Coronary artery (tissue), 2 donors: ENCODE results near the gene AMN1.

ENCODE experiments used
- DNase-seq: peaks from one replicate; pipeline ENCODE4 v3.0.0-alpha.2; 2017; ENCODE audit warnings: low spot score
- H3K27ac ChIP-seq, 2 donors: fragments of 200-600 bp; sonication (generic); one replicate each; pipeline ENCODE4 v1.5.1; 2016 to 2019
- H3K4me3 ChIP-seq: fragments of 200-600 bp; sonication (generic); 2 replicates; pipeline ENCODE4 v1.5.1; 2016; ENCODE audit warnings: mild to moderate bottlenecking, moderate library complexity
- TF ChIP-seq, protein P1 (sequence below): fragments of 200-600 bp; sonication (generic); IDR thresholded peaks from one replicate; pipeline ENCODE4 v1.5.1; 2019; ENCODE audit warnings: antibody characterized with exemption

Gene AMN1

DNA sequence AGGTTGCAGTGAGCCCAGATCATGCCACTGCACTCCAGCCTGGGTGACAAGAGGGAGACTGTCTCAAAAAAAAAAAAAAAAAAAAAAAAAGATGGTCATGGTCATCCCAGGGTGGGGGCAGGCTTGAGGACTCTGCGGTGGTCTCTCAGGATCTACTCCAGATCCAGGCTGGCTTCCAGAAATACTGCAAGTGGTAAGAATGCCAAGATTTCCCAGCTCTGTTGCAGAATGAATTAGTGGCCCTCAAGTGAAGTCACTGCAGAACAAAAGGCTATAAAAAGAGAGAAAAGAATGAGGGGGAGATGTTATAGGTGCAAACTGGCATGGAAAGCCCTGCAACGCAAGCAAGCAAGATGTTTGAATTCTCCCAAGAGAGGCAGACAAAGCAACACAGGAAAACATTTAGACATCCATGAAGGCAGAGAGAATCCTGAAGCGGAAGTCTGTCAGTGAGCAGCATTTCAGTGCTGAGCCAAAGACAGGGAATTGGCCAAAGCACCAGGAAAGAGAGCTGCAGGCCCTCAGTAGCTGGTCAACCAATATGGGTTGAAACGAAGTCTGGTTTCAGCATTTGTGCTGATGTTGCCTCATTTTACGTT lies 101.3 kb downstream of the AMN1 start:
- TF ChIP-seq, protein P1, sequence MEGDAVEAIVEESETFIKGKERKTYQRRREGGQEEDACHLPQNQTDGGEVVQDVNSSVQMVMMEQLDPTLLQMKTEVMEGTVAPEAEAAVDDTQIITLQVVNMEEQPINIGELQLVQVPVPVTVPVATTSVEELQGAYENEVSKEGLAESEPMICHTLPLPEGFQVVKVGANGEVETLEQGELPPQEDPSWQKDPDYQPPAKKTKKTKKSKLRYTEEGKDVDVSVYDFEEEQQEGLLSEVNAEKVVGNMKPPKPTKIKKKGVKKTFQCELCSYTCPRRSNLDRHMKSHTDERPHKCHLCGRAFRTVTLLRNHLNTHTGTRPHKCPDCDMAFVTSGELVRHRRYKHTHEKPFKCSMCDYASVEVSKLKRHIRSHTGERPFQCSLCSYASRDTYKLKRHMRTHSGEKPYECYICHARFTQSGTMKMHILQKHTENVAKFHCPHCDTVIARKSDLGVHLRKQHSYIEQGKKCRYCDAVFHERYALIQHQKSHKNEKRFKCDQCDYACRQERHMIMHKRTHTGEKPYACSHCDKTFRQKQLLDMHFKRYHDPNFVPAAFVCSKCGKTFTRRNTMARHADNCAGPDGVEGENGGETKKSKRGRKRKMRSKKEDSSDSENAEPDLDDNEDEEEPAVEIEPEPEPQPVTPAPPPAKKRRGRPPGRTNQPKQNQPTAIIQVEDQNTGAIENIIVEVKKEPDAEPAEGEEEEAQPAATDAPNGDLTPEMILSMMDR: no peak
- no peak for DNase-seq
- Histone ChIP-seq H3K27ac (no peak overlapping the region), H3K4me3 (no peak overlapping the region)

DNA sequence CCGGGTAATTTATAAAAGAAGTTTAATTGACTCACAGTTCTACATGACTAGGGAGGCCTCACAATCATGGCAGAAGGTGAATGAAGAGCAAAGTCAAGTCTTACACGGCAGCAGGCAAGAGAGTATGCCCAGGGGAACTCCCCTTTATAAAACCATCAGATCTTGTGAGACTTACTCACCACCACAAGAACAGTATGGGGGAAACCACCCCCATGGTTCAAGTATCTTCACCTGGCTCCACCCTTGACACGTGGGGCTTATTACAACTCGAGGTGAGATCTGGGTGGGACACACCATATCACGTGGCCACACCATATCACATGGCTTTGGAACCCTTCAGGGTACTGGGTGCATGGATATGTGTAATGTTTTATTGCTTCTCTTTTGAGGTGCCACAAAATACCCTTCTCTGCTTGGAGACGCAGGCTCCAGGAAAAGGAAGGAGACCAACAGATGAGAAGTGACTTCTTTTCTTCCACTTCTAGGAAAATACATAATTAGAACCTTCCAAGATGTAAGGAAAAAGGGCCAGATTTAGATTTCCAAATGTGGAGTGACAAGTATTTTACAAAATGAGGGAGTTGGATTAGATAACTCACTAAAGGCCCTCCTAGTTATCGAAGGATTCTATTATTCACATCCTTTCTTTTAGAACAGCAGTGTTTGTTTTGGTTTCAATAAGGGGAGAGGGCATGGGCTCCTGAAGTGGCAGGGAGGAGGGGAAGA lies 102.4 kb downstream of the AMN1 start:
- H3K4me3 ChIP-seq: no peak overlapping the region
- TF ChIP-seq, protein P1: no peak
- no peak overlapping the region for H3K27ac ChIP-seq
- DNase-seq: no peak

DNA sequence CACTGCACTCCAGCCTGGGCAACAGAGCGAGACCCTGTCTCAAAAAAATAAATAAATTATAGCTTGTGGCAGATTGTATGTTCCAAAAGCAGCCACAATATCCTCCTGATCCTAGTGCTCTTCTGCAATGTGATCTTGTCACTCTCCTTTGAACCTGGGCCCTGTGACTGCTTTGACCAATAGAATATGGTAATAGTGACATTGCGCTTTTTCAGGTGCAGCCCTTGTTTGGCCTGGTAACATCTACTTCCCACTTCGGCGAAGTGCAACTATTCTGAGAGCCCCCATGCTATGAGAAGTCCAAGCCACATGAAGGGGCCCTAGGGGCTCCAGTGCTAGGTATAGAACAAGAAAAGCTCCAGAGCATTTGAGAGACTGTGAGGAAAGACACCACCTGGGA lies 106.8 kb downstream of the AMN1 start:
- Histone ChIP-seq H3K4me3 (no peak overlapping the region), H3K27ac (no peak overlapping the region)
- DNase-seq: no peak
- TF ChIP-seq, protein P1: no peak
